NCI-H187 (cell line): Measurements from ENCODE around the gene INPP5A.
A peak's percentile ranks its signal among the peaks of the same experiment; 100 is the strongest.

Experiments
- DNase-seq, 2 experiments: peaks; one replicate each; lab custom pipeline; 2025; lab: John Stamatoyannopoulos, UW

INPP5A gene

DNA sequence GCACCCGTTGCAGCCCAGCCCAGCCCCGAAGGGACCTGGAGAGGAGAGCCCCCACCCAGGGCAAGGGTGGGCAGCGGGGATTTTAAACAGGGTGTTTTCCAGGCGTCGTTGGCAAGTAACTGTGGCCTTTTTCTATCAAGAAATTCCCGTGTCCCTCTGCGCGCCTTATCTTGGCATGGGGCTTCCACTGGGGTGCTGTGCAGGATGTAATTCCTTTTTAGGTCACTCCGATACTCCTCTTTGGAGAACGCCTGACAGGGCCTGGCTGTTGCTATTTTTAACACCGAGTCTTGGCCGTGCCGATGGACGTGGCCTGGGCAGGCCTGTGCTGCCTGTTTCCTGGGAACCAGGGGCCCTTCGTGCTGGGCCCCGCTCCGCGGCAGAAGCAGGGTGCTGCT lies 93.8 kb downstream of the INPP5A start:
- DNase-seq: no peak

GRCh38 chr10:132632091-132632561 lies 94.5 kb downstream of the INPP5A start:
- DNase-seq: no peak

GRCh38 chr10:132632851-132633684 lies 95.5 kb downstream of the INPP5A start:
- no peak for DNase-seq

DNA sequence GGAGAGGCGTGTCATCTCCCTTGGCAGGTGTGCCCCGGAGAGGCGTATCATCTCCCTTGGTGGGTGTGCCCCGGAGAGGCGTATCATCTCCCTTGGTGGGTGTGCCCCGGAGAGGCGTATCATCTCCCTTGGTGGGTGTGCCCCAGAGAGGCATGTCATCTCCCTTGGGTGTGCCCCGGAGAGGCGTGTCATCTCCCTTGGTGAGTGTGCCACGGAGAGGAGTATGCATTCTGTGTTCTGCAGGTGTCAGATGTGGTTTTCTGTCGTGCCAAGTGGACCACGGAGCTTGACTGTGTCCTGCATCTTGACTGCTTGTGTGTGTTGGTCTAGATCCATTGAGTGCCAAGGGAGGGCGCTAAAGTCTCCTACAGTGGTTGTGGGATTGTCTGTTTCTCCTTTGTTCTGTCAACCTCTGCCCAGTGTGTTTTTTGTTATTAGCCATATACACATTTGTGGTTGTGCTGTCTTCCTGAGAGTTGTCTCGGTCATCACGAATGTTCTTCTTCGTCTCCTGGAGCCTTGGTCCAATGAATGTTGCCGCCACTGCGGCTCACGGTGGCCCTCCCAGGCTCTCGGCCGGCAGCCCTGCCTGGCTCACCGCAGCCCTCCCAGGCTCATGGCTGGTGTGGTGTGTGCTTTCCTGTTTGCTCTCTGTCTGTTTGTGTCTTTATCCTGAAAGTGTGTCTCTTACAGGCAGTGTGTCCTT lies 96.8 kb downstream of the INPP5A start:
- DNase-seq: no peak

- DNase-seq: no peak
Observed at GRCh38 chr10:132634947-132635271, 97.3 kb downstream of the INPP5A start.

DNA sequence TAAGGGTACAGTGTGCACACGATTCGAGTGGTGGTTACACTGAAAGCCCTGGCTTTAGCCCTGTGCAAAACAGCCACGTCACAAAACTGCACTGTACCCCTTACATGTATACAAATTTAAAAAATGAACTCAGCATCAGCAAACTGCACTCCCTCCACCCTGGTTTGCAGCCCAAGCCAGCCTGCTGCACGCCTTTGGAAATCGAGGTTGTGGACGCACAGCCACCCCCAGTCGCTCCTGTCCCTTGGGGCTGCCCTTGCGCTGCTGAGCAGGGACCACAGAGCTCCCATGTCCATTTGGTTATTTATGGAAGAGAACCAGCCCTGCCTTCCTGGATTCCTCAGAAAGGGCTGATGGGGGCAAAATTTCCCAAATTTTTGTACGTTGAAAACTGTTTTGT lies 98.8 kb downstream of the INPP5A start:
- DNase-seq: no peak

DNA sequence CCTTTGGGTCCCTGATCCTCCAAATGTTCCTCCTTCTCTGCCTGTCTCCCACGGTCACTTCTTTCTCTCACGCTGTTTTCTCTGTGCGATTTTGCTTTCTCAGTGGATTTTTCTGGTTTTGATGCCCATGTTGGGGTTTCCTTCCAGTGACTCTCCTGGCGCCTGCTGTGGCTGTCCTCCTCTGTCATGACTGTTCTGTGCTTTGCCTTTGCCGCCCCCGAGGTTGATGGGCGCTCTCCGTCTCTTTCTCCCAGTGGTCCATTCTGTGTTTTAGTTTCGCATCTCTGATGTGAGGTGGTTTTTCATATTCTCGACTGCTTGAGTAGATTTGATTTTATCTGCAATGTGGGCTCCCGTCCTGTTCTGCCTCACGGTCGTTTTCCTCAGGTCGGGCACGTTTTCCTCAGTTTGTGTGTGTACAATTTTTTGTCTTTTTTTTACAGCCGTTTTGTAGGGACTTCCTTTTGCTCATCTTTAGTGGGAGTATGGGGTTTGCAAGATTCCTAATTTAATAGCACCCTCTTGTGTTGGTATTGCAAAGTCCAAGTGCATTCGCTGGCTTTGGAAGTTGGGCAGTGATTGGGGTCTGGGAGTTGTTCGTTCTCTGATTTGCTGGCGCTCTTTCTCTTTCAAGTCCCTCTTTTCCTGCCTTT lies 100.0 kb downstream of the INPP5A start:
- DNase-seq: peak in 1 of 2 experiments; percentile 23

- no peak for DNase-seq
Observed at GRCh38 chr10:132638130-132638515, 100.5 kb downstream of the INPP5A start.

DNA sequence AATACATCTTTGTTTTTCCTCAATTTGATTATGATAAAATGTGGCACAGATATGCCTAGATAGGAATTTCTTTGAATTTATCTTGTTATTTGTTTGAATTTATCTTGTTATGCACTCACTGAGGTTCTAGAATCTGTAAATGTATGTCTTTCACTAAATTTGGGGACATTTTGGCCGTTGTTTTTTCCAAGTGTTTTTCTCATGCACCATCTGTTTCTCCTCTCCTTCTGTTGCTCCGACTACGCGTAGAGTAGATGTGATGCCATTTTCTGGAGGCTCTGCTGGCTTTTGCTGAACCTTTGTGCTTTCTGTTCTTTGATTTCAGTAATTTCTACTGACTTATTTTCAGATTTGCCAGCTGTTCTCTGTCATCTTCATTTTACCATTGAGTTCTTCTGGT lies 101.9 kb downstream of the INPP5A start:
- no peak for DNase-seq

DNA sequence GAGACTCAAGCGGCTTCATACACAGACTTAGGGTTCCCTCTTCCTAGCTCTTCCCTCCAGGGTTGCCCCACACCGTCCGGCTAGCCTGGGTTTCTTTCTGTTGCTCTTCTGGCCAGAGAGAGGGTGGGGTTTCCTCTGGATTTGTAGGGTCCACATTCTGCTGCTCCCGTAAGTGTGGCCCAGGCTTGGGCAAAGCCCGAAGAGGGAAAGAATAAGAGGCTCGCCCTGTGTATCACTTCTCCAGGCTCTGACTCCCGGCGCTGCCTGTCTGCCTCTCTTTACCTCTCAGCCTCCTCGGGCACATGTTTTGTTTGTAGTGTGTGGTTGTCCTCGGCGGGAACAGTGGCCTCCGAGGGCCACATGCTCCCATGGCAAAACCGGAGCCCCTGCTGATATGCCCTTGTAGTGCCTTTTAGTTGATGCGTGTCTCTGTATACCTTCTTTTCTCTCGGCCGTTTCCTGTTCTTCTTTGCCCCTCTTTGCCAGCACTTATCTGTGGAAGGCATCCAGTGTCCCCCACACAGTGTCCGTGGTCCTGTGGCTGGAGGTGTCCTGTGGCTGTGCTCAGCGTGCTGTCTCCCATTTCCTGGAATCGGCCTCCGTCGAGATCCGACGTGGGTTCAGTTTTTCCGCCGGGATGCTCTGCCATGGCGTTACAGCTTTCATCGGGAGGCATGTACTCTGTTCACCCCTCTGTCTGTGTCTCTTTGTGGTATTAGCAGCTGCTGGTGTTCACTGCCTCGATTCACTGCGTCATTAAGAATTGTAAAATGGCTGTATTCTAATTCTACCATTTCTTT lies 102.9 kb downstream of the INPP5A start:
- no peak for DNase-seq

GRCh38 chr10:132641401-132641800 lies 103.8 kb downstream of the INPP5A start:
- no peak for DNase-seq

DNA sequence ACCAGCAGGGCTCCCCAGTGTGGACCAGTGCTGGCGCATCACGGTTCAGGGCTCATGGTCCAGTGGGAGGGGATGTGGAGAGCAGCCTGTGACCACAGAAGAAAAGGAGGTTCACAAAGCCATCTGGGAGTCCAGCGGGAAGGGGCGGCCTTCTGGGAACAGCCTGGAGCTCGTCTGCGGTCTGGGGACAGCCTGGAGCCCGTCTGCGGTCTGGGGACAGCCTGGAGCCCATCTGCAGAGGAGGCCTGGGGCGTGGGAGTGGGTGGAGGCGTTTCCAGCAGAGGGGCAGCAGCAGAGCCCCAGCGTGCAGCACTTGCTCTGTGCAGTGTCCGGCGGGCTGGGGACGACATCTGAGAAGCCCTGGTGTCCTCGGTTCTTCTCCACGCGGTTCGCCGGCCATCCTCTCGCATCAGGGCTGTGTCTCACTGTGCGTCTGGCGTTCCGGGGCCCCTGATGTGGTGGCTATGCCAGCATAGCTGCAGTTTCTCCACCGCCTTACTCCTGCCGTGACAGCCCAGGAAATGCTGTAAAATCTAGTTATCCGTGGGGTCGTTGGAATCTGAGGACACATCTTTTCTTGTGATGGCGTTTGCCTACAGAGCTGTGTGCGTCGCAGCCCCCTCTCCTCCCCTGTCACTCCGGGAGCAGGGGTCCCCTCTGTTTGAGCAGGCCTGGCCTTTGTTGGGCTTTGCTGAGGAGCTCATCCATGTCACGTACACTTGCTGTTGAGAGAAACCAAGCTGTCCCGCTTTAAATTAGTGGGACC lies 104.6 kb downstream of the INPP5A start:
- no peak for DNase-seq

- no peak for DNase-seq
Observed at GRCh38 chr10:132642732-132643008, 105.1 kb downstream of the INPP5A start.

DNA sequence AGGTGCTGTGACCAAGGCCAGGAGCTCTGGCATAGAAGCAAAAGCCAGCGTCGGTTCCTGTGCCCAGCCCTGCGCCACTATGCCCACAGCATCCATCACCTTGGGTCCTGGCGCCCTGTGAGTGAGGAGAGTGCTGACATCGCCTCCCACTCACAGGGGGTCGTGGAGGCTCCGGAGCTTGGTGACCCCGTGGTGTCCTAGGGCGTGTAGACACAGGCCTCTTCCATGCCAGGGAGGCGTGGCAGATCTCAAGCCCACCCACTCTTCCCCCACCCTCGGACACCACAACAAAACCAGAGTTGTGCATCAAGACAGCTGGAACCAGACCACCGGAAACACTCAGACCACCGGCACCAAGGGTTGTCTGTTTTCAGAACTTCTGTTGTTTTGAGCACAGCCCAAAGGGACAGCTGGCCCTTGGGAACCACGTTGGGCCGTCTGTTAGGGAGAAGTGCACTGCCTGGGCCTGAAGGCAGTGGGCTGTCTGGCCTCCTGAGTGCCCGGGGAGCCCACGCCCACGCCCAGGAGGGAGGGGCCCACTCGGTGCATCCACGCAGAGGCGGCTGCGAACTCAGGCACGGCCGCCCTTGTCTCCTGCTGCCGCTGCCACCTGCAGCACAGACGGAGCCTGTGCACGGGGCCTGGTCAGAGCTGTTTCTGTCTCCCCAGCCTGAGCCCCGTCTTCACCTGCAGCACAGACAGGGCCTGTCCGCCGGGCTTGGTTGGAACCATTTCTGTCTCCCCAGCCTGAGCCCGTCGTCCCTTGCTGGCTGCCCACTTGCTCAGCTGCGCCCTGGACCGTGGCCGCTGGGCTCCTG lies 106.3 kb downstream of the INPP5A start:
- DNase-seq: no peak

DNA sequence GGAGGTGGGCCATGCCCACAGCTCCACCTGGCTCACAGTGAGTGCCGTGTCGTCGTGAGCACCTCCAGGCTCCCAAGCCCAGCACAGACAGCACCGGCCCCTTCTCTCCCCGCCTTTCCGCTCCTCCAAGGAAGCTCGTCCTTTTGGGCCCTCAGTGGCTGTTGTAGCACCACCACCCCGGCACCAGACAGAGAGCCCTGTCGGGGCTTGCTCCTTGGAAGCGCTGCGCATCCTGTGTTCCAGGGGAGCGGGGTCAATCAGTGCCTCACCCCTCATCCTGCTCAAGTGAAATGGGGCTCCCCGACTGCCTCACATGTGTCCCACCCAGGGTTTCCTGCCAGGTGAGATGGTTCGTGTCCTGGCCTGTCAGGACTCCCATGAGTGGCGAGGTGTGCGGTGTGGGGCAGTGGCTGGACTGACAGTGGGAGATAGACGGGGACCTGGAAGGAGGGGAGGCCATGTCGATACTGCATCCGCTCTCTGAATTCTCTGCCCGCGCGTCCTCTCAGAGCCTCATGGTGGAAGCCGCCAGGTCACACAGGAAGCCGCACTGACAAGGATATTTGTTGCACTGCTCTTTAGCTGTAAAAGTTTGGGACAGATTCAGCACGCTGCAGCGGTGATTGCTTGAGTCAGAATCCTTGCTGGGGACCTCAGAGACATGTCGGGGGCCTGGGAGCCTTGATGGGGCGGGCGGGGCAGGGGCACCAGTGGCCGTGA lies 107.1 kb downstream of the INPP5A start:
- DNase-seq: no peak

DNA sequence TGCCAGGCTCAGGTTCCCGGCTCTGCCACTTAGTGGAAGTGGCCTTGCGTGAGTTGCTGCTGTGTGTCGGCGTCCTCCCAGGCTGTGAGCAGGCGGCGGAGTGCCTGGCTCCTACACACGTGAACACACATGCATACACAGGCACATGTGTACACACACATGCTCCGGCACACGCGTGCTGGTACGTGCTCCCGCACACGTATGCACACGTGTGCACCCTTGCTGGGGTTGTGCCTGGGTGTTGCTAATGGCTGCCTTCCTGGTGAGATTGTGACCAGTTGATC lies 107.6 kb downstream of the INPP5A start:
- no peak for DNase-seq

GRCh38 chr10:132645630-132646442 lies 108.2 kb downstream of the INPP5A start:
- no peak for DNase-seq

- DNase-seq: no peak
Observed at GRCh38 chr10:132646443-132647097, 109.0 kb downstream of the INPP5A start.

GRCh38 chr10:132647424-132647823 lies 109.8 kb downstream of the INPP5A start:
- peak; percentile 21 to 59 for DNase-seq
